Muscle of leg (tissue), 11 donors: ENCODE results near the gene APP. TPM values are rescaled to one million over a fixed set of nuclear protein-coding genes. Genes with fewer than 3 reads are reported as not detected.
A peak's percentile ranks its signal among the peaks of the same experiment; 100 is the strongest.

ENCODE experiments used
- DNase-seq: peaks from one replicate; pipeline ENCODE4 v3.0.0; 2013
- H3K27ac ChIP-seq: one replicate; pipeline ENCODE4 v1.5.1; 2013; ENCODE audit warnings: mild to moderate bottlenecking, low read length, control low read depth
- H3K27me3 ChIP-seq: one replicate; pipeline ENCODE4 v1.6.1; 2013; ENCODE audit warnings: low read length; ENCODE audit not compliant: control insufficient read depth, insufficient read depth
- H3K36me3 ChIP-seq: one replicate; pipeline ENCODE4 v1.6.1; 2013; ENCODE audit warnings: low read length; ENCODE audit not compliant: control insufficient read depth, insufficient read depth
- H3K4me1 ChIP-seq: one replicate; pipeline ENCODE4 v1.6.1; 2013; ENCODE audit warnings: low read length; ENCODE audit not compliant: control insufficient read depth, insufficient read depth
- H3K4me3 ChIP-seq: one replicate; pipeline ENCODE4 v1.5.1; 2013; ENCODE audit warnings: low read length, control low read depth
- H3K9me3 ChIP-seq: replicated peaks from 2 replicates; pipeline ENCODE4 v1.6.1; 2013; ENCODE audit warnings: low read depth, low read length; ENCODE audit not compliant: control insufficient read depth
- WGBS: methylation state at CpG from one replicate; pipeline ENCODE4 v1.1.5; 2013; ENCODE audit warnings: missing lambda C conversion rate; ENCODE audit not compliant: insufficient coverage; 5-methylcytosine and 5-hydroxymethylcytosine counted together
- polyA plus RNA-seq, 8 donors: library from polyadenylated mRNA; unstranded; fragments of 120-200 nt; gene quantifications; one replicate each; pipeline versions ENCODE4 v1.2.1 to v1.2.3, GENCODE V29; 2013; ENCODE audit warnings: inconsistent platforms in 1 of 8, low replicate concordance in 1 of 8; ENCODE audit not compliant: insufficient read length in 8 of 8, insufficient read depth in 1 of 8
- total RNA-seq: library from RNA; stranded (reverse); fragments of 120-200 nt; gene quantifications from one replicate; pipeline ENCODE4 v1.2.4, GENCODE V29; 2013

The APP gene
- total and polyA plus RNA-seq, 9 donors, result 154 to 476 (median 322) TPM

DNA sequence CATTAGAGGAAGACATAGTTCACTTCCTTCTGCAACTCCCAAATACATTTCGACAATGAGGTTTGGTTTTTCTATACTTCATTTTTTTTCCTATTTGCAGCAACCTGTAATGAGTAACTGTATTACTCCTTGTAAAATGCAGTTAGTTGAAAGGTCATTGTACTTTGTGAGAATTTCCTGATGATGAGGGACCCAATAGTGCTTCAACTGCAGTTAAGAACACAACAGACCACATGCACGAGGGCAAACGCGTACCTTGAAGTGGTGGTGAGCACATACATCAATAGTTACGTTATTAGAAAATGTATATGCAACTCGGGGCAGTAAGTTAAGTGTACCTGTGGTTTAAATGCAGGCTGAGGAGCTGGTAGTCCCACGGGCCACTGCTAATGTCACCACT, 264.0 kb downstream of the APP start:
- peaks cover 4% of the 10 kb centered on the region for H3K36me3 ChIP-seq
- H3K27ac ChIP-seq, result no peak overlapping the region
- H3K9me3 ChIP-seq, result no peaks in the 10 kb centered on the region
- no peak for DNase-seq
- H3K27me3 ChIP-seq, result no peaks in the 10 kb centered on the region
- H3K4me1 ChIP-seq, result peaks cover 2% of the 10 kb centered on the region
- WGBS, result no CpG with 5 or more reads among the region's 7 CpGs
- H3K4me3 ChIP-seq, result no peak overlapping the region

DNA sequence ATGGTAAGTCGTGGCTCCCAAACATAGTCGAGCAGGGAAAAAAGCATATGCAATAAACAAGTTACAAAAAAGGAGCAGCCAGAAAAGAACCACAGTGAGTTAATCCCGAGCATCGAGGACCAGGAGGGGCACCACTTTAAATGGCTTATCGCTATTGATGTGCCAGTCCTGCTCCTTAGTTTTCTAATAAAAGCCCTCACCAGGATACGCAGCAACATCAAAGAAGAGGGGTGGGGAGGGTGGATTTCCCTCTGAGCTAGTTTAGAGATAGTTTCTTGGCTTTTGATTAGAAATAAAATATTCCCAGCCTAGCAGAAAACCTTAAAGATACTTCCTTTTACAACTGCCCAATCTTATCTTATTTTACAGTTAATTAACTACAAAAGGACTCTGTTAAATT, 265.4 kb downstream of the APP start:
- Histone ChIP-seq H3K4me3 (no peak overlapping the region), H3K36me3 (peaks cover 4% of the 10 kb centered on the region), H3K9me3 (no peaks in the 10 kb centered on the region), H3K27me3 (no peaks in the 10 kb centered on the region), H3K4me1 (peaks cover 2% of the 10 kb centered on the region), H3K27ac (no peak overlapping the region)
- 83% methylated on average over 3 of the region's 6 CpGs for WGBS
- DNase-seq, result no peak

GRCh38 chr21:25904044-25904695, 266.4 kb downstream of the APP start:
- Histone ChIP-seq H3K4me1 (peaks cover 2% of the 10 kb centered on the region), H3K27ac (no peak overlapping the region), H3K9me3 (no peaks in the 10 kb centered on the region), H3K27me3 (no peaks in the 10 kb centered on the region), H3K36me3 (peaks cover 4% of the 10 kb centered on the region), H3K4me3 (no peak overlapping the region)
- no peak for DNase-seq
- WGBS, result no CpG with 5 or more reads among the region's 1 CpG

DNA sequence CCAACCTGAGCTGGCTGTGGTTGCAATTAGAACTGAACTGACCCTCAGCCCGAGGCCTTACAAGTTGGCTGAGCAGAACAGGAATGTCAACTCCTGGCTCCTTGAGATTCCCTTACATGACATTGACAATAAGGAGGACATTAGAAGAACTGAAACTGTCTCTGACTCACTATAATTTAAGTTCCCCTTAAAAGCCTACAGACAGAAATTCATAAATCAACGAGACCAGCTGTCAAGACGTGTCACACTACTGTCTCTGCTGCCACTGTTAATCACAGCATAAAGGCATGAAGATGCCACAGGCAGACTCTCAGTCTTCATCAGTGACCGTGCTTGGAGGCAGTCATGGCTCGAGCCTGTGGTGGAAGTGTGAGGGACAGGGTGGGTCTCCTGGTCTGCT, 267.0 kb downstream of the APP start:
- Histone ChIP-seq H3K27ac (no peak overlapping the region), H3K27me3 (no peaks in the 10 kb centered on the region), H3K9me3 (no peaks in the 10 kb centered on the region), H3K4me3 (no peak overlapping the region), H3K4me1 (peaks cover 2% of the 10 kb centered on the region), H3K36me3 (peaks cover 4% of the 10 kb centered on the region)
- DNase-seq, result peak; percentile 50
- WGBS, result 80% methylated on average over 1 of the region's 5 CpGs

DNA sequence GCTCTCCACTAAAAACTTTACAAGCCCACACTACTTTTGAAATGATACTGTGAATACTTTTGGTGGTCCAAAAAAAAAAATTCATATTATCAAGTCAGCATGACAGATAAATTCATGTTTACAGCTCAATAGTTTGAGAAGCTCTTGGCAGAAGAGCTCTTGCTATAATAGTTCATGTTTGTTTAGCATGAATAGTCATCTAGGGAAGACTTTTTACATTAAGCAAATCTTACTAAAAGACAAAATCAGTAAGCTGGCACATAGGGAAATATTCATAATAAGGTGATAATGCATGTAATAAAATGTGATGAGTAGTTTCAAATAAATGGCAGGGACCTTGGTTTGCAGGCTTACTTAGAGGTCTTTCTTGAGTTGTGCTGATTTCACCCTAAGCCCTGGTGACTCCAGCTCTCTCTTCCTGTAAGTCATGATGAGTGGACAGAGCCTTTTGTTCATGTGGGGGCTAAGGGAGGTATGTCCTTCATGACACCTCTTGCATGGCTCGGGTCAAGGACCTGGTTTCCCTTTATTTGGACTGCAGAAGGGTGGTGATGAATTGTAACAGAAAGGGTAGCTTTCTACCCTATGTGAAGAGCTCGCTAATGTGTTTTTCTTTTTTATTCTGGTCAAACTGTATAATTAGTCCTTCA, 269.1 kb downstream of the APP start:
- no peak for DNase-seq
- peaks cover 2% of the 10 kb centered on the region for H3K4me1 ChIP-seq
- H3K9me3 ChIP-seq, result no peaks in the 10 kb centered on the region
- H3K36me3 ChIP-seq, result peaks cover 4% of the 10 kb centered on the region
- no peak overlapping the region for H3K27ac ChIP-seq
- H3K4me3 ChIP-seq, result no peak overlapping the region
- WGBS, result no CpG with 5 or more reads among the region's 2 CpGs
- no peaks in the 10 kb centered on the region for H3K27me3 ChIP-seq

DNA sequence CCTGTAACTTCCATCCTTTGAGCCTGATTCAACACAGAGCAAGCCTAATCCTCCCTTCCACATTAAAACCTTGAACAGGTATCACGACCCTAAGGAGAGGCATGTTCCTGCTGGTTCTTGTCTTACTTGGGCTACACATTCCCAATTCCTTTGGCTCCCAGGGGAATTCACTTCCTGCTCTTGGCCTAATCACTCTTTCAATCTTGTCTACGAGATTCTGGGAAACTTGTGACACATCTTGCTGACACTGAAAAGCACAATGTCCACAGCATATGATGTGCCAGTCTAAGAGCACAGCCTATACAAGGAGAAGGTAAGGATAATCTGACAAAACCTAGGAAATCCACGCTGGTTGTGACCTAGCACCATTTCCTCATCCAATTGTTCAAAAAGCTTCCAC, 271.9 kb downstream of the APP start:
- no peak overlapping the region for H3K27ac ChIP-seq
- peaks cover 3% of the 10 kb centered on the region for H3K36me3 ChIP-seq
- H3K4me1 ChIP-seq, result no peaks in the 10 kb centered on the region
- WGBS, result 67% methylated on average over 1 of the region's 3 CpGs
- DNase-seq, result no peak
- no peaks in the 10 kb centered on the region for H3K9me3 ChIP-seq
- no peak overlapping the region for H3K4me3 ChIP-seq
- no peaks in the 10 kb centered on the region for H3K27me3 ChIP-seq

- H3K27ac ChIP-seq, result no peak overlapping the region
- H3K4me1 ChIP-seq, result no peaks in the 10 kb centered on the region
- no peaks in the 10 kb centered on the region for H3K9me3 ChIP-seq
- no peaks in the 10 kb centered on the region for H3K27me3 ChIP-seq
- DNase-seq, result no peak
- H3K4me3 ChIP-seq, result no peak overlapping the region
- whole genome bisulfite sequencing, result no CpG with 5 or more reads among the region's 4 CpGs
- peaks cover 3% of the 10 kb centered on the region for H3K36me3 ChIP-seq
Observed at GRCh38 chr21:25897383-25897782, 273.2 kb downstream of the APP start.

DNA sequence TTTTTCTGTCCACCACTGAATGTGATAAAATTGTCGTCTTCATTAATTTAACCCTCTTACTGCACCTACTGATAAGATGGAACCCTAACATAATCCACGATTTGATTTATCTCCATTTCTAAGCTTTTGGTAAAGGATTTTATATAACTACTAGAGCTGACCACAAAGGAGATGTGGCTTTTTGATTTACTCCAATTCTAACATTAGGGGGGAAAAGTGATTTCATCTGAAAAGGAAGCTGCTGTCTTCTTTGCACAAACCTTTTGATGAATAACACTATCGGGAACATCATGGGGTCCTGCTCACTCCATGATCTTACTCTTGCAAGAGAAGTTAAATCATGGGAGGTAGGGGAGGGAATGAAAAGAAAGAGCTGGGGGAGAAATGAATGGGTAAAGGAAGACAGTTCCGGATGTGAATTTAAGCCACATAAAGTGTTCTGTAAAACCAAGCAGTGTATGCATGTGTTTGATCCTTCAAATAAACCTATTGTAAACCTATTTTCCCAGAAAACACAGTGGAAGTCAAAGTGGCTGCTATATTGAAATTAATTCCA, 274.0 kb downstream of the APP start:
- Histone ChIP-seq H3K4me1 (no peaks in the 10 kb centered on the region), H3K27ac (no peak overlapping the region), H3K4me3 (no peak overlapping the region), H3K27me3 (no peaks in the 10 kb centered on the region), H3K36me3 (peaks cover 3% of the 10 kb centered on the region), H3K9me3 (no peaks in the 10 kb centered on the region)
- no CpG with 5 or more reads among the region's 4 CpGs for WGBS
- DNase-seq, result no peak

- Histone ChIP-seq H3K36me3 (peaks cover 3% of the 10 kb centered on the region), H3K4me1 (no peaks in the 10 kb centered on the region), H3K27ac (no peak overlapping the region), H3K27me3 (no peaks in the 10 kb centered on the region), H3K4me3 (no peak overlapping the region), H3K9me3 (no peaks in the 10 kb centered on the region)
- WGBS, result no CpG with 5 or more reads among the region's 6 CpGs
- peak; percentile 62 for DNase-seq
Observed at GRCh38 chr21:25895565-25896205, 274.9 kb downstream of the APP start.

- no peak overlapping the region for H3K4me3 ChIP-seq
- H3K36me3 ChIP-seq, result peaks cover 12% of the 10 kb centered on the region
- DNase-seq, result no peak
- no peaks in the 10 kb centered on the region for H3K9me3 ChIP-seq
- WGBS, result no CpG with 5 or more reads among the region's 1 CpG
- no peaks in the 10 kb centered on the region for H3K4me1 ChIP-seq
- H3K27me3 ChIP-seq, result no peaks in the 10 kb centered on the region
- no peak overlapping the region for H3K27ac ChIP-seq
Observed at GRCh38 chr21:25893191-25893590, 277.4 kb downstream of the APP start.
